Measurements from ENCODE around the gene CD79B. TPM values are rescaled to one million over a fixed set of nuclear protein-coding genes. Genes with fewer than 3 reads are reported as not detected.
A peak's percentile ranks its signal among the peaks of the same experiment; 100 is the strongest.

CD79B gene
- total and polyA plus RNA-seq, 7 experiments from 2014 or later, result 11.8 to 44.9 (median 28.8) TPM

GRCh38 chr17:63955791-63956190, 23.7 kb upstream of the CD79B start:
- no peak for ATAC-seq
- no peak overlapping the region for H3K4me3 ChIP-seq (ENCODE audit: low read length)
- peaks cover 17 to 18% of the 10 kb centered on the region in 2 donors for H3K4me1 ChIP-seq (ENCODE audit: control insufficient read depth in 2 of 2, insufficient read depth in 2 of 2, low read length in 2 of 2)
- no peaks in the 10 kb centered on the region for H3K9me3 ChIP-seq (ENCODE audit: control insufficient read depth in 2 of 3, low read length in 3 of 3)
- no peak for DNase-seq
- no peaks in the 10 kb centered on the region for H3K27me3 Mint-ChIP-seq
- ChIA-PET POLR2A (no interaction called here), CTCF (interaction anchor here (0.9 to 2.9 kb wide), 2 partner anchors 37 to 70 kb away, joined by 3 to 10 read pairs; partner anchors contain the start of gene GH1)
- peaks cover 9 to 31% (median 20%) of the 10 kb centered on the region in 7 donors for H3K4me1 Mint-ChIP-seq
- H3K36me3 Mint-ChIP-seq, result no peaks in the 10 kb centered on the region
- peak overlapping the region in 1 of 10 donors; percentile 30 for H3K4me3 Mint-ChIP-seq
- no peaks in the 10 kb centered on the region for H3K9me3 Mint-ChIP-seq
- H3K27ac ChIP-seq (ENCODE audit: low read depth, low read length), result no peak overlapping the region
- H3K27me3 ChIP-seq (ENCODE audit: control insufficient read depth in 2 of 2, insufficient read depth in 2 of 2, low read length in 2 of 2), result no peaks in the 10 kb centered on the region
- H3K27ac Mint-ChIP-seq, result peak overlapping the region in 6 of 9 donors; percentile 25 to 84 (median 58)
- intact Hi-C loops (cut with micrococcal nuclease), result no loop called here
- H3K36me3 ChIP-seq (ENCODE audit: control insufficient read depth in 2 of 3, insufficient read depth in 3 of 3, low read length in 3 of 3), result no peaks in the 10 kb centered on the region

- Mint-ChIP-seq H3K4me1 (peaks cover 9 to 31% (median 20%) of the 10 kb centered on the region in 7 donors), H3K9me3 (no peaks in the 10 kb centered on the region), H3K4me3 (peak overlapping the region in 1 of 10 donors; percentile 30), H3K27me3 (no peaks in the 10 kb centered on the region), H3K36me3 (no peaks in the 10 kb centered on the region), H3K27ac (peak overlapping the region in 4 of 9 donors; percentile 69 to 84 (median 80))
- DNase-seq (no peak), ATAC-seq (no peak)
- Histone ChIP-seq H3K36me3 (ENCODE audit: control insufficient read depth in 2 of 3, insufficient read depth in 3 of 3, low read length in 3 of 3) (no peaks in the 10 kb centered on the region), H3K4me1 (ENCODE audit: control insufficient read depth in 2 of 2, insufficient read depth in 2 of 2, low read length in 2 of 2) (peaks cover 17 to 18% of the 10 kb centered on the region in 2 donors), H3K4me3 (ENCODE audit: low read length) (no peak overlapping the region), H3K27me3 (ENCODE audit: control insufficient read depth in 2 of 2, insufficient read depth in 2 of 2, low read length in 2 of 2) (no peaks in the 10 kb centered on the region), H3K9me3 (ENCODE audit: control insufficient read depth in 2 of 3, low read length in 3 of 3) (no peaks in the 10 kb centered on the region), H3K27ac (ENCODE audit: low read depth, low read length) (no peak overlapping the region)
- ChIA-PET CTCF (interaction anchor here (0.9 to 2.9 kb wide), 2 partner anchors 9 to 70 kb away, joined by 3 to 10 read pairs; no protein-coding TSS in a partner anchor), POLR2A (interaction anchor here (1.2 kb wide), 1 partner anchor 70 kb away, joined by 3 read pairs; no protein-coding TSS in a partner anchor)
- intact Hi-C loops (cut with micrococcal nuclease), result no loop called here
Measured at GRCh38 chr17:63955232-63955631, 23.1 kb upstream of the CD79B start.

- H3K4me3 ChIP-seq (ENCODE audit: low read length), result no peak overlapping the region
- H3K4me1 ChIP-seq (ENCODE audit: control insufficient read depth in 2 of 2, insufficient read depth in 2 of 2, low read length in 2 of 2), result peaks cover 17 to 18% of the 10 kb centered on the region in 2 donors
- H3K27ac ChIP-seq (ENCODE audit: low read depth, low read length), result no peak overlapping the region
- intact Hi-C loops (cut with micrococcal nuclease), result no loop called here
- H3K36me3 ChIP-seq (ENCODE audit: control insufficient read depth in 2 of 3, insufficient read depth in 3 of 3, low read length in 3 of 3), result no peaks in the 10 kb centered on the region
- H3K9me3 Mint-ChIP-seq, result no peaks in the 10 kb centered on the region
- ATAC-seq (peak; percentile 73), DNase-seq (peak in 7 of 9 donors; percentile 10 to 43 (median 33))
- no peaks in the 10 kb centered on the region for H3K36me3 Mint-ChIP-seq
- ChIA-PET CTCF (interaction anchor here (0.9 to 2.9 kb wide), 4 partner anchors 8 to 179 kb away, joined by 3 to 10 read pairs (median 3); partner anchors contain the start of gene ICAM2), POLR2A (interaction anchor here (0.6 to 1.2 kb wide), 2 partner anchors 71 to 176 kb away, joined by 3 read pairs; no protein-coding TSS in a partner anchor)
- H3K27me3 Mint-ChIP-seq, result no peaks in the 10 kb centered on the region
- peak overlapping the region in 8 of 10 donors; percentile 40 to 70 (median 58) for H3K4me3 Mint-ChIP-seq
- H3K4me1 Mint-ChIP-seq, result peaks cover 9 to 31% (median 20%) of the 10 kb centered on the region in 7 donors
- peak overlapping the region; percentile 58 to 92 (median 81) for H3K27ac Mint-ChIP-seq
- no peaks in the 10 kb centered on the region for H3K9me3 ChIP-seq (ENCODE audit: control insufficient read depth in 2 of 3, low read length in 3 of 3)
- H3K27me3 ChIP-seq (ENCODE audit: control insufficient read depth in 2 of 2, insufficient read depth in 2 of 2, low read length in 2 of 2), result no peaks in the 10 kb centered on the region
Measured at GRCh38 chr17:63954402-63955063, 22.4 kb upstream of the CD79B start.

GRCh38 chr17:63950940-63951907, 19.1 kb upstream of the CD79B start:
- Mint-ChIP-seq H3K4me1 (peaks cover 15 to 38% (median 25%) of the 10 kb centered on the region in 7 donors), H3K27me3 (no peaks in the 10 kb centered on the region), H3K27ac (peak overlapping the region in 2 of 9 donors; percentile 65 to 69), H3K36me3 (no peaks in the 10 kb centered on the region), H3K4me3 (no peak overlapping the region), H3K9me3 (no peaks in the 10 kb centered on the region)
- no peak overlapping the region for H3K27ac ChIP-seq (ENCODE audit: low read depth, low read length)
- no peaks in the 10 kb centered on the region for H3K27me3 ChIP-seq (ENCODE audit: control insufficient read depth in 2 of 2, insufficient read depth in 2 of 2, low read length in 2 of 2)
- no peaks in the 10 kb centered on the region for H3K36me3 ChIP-seq (ENCODE audit: control insufficient read depth in 2 of 3, insufficient read depth in 3 of 3, low read length in 3 of 3)
- no peak overlapping the region for H3K4me3 ChIP-seq (ENCODE audit: low read length)
- POLR2A ChIA-PET, result interaction anchor here (1.5 kb wide), 1 partner anchor 13 kb away, joined by 3 read pairs; no protein-coding TSS in a partner anchor
- ATAC-seq (no peak), DNase-seq (no peak)
- intact Hi-C loops (cut with micrococcal nuclease), result loop anchor here in 1 of 2 donors (1.0 kb wide), 1 partner anchor 32 kb away; no protein-coding TSS in a partner anchor
- H3K9me3 ChIP-seq (ENCODE audit: control insufficient read depth in 2 of 3, low read length in 3 of 3), result no peaks in the 10 kb centered on the region
- peaks cover 27 to 29% of the 10 kb centered on the region in 2 donors for H3K4me1 ChIP-seq (ENCODE audit: control insufficient read depth in 2 of 2, insufficient read depth in 2 of 2, low read length in 2 of 2)
- CTCF ChIA-PET, result interaction anchor here (0.6 to 5.6 kb wide), 10 partner anchors 11 to 362 kb away, joined by 3 to 33 read pairs (median 4); partner anchors contain the start of gene GH1

- no peaks in the 10 kb centered on the region for H3K36me3 Mint-ChIP-seq
- H3K27ac Mint-ChIP-seq, result peak overlapping the region in 1 of 9 donors; percentile 42
- no peak for ATAC-seq
- POLR2A ChIA-PET, result interaction anchor here (0.8 kb wide), 1 partner anchor 75 kb away, joined by 4 read pairs; no protein-coding TSS in a partner anchor
- CTCF ChIA-PET, result interaction anchor here (0.8 to 5.6 kb wide), 6 partner anchors 17 to 80 kb away, joined by 3 to 33 read pairs (median 5); partner anchors contain the start of gene GH1
- intact Hi-C loops (cut with micrococcal nuclease), result no loop called here
- Histone ChIP-seq H3K27me3 (ENCODE audit: control insufficient read depth in 2 of 2, insufficient read depth in 2 of 2, low read length in 2 of 2) (no peaks in the 10 kb centered on the region), H3K4me1 (ENCODE audit: control insufficient read depth in 2 of 2, insufficient read depth in 2 of 2, low read length in 2 of 2) (peaks cover 28 to 29% of the 10 kb centered on the region in 2 donors), H3K36me3 (ENCODE audit: control insufficient read depth in 2 of 3, insufficient read depth in 3 of 3, low read length in 3 of 3) (no peaks in the 10 kb centered on the region), H3K27ac (ENCODE audit: low read depth, low read length) (no peak overlapping the region), H3K4me3 (ENCODE audit: low read length) (no peak overlapping the region), H3K9me3 (ENCODE audit: control insufficient read depth in 2 of 3, low read length in 3 of 3) (no peaks in the 10 kb centered on the region)
- no peaks in the 10 kb centered on the region for H3K9me3 Mint-ChIP-seq
- no peak overlapping the region for H3K4me3 Mint-ChIP-seq
- DNase-seq, result no peak
- peaks cover 0 to 3% (median 0%) of the 10 kb centered on the region in 5 donors for H3K27me3 Mint-ChIP-seq
- H3K4me1 Mint-ChIP-seq, result peaks cover 16 to 37% (median 26%) of the 10 kb centered on the region in 7 donors
Measured at GRCh38 chr17:63949576-63950250, 17.6 kb upstream of the CD79B start.

Data from naive thymus-derived CD4-positive, alpha-beta T cell (primary cell).